Mesothelial cell of epicardium (in vitro differentiated cells): Measurements from ENCODE around the gene JPH2. TPM values are rescaled to one million over a fixed set of nuclear protein-coding genes. Genes with fewer than 3 reads are reported as not detected.

ENCODE experiments used
- DNase-seq, 2 experiments: peaks; one replicate each; pipeline ENCODE4 v3.0.0; 2021; ENCODE audit warnings: low spot score in 2 of 2; ENCODE audit not compliant: unreplicated experiment in 2 of 2
- H3K27ac Mint-ChIP-seq: 2 replicates; pipeline ENCODE4 v1.8.0; 2021; ENCODE audit warnings: mixed read lengths
- H3K27me3 Mint-ChIP-seq: 2 replicates; pipeline ENCODE4 v1.8.0; 2021; ENCODE audit warnings: low read depth, mixed read lengths
- H3K36me3 Mint-ChIP-seq: 2 replicates; pipeline ENCODE4 v1.8.0; 2021; ENCODE audit warnings: mixed read lengths
- H3K4me1 Mint-ChIP-seq: 2 replicates; pipeline ENCODE4 v1.8.0; 2021; ENCODE audit warnings: mixed read lengths
- H3K4me3 Mint-ChIP-seq: 2 replicates; pipeline ENCODE4 v1.8.0; 2021; ENCODE audit warnings: mild to moderate bottlenecking, moderate library complexity, mixed read lengths
- H3K9me3 Mint-ChIP-seq: 2 replicates; pipeline ENCODE4 v1.8.0; 2021; ENCODE audit warnings: mixed read lengths
- total RNA-seq: library from RNA; stranded (reverse); gene quantifications from 3 replicates; pipeline ENCODE4 v1.2.1, GENCODE V29; 2021
- TF ChIP-seq, protein P1 (sequence below): fragments of 200-600 bp; sonication (generic); IDR thresholded peaks from one replicate; pipeline ENCODE4 v1.5.0; 2021; ENCODE audit warnings: antibody characterized with exemption; ENCODE audit not compliant: unreplicated experiment

The JPH2 gene
- total RNA-seq, 1 donor from 2014 or later = 3.5 TPM

DNA sequence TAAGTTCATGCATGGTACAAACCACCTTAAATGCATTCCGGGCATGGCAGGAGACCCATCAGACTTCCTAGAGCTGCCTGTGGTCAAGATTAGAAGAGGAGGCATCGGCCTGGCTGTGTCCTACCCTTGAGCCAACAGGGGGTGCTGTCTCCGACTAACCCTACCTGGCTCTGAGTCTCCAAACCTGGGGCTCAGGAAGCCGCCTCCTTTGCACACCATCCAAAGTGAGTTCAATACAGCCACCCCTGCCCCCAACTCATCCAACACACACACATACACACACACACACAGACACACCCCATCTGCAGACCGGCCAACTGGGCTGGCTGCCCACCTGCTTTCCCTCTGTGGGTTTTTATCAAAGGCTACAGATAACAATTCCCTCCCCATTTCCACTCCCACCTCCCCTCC is 77.0 kb downstream of the JPH2 start:
- Mint-ChIP-seq H3K27me3 (peaks cover 17% of the 10 kb centered on the region), H3K4me3 (no peak overlapping the region), H3K36me3 (no peaks in the 10 kb centered on the region), H3K9me3 (peaks cover 12% of the 10 kb centered on the region), H3K27ac (no peak overlapping the region), H3K4me1 (peaks cover 16% of the 10 kb centered on the region)
- TF ChIP-seq, protein P1, sequence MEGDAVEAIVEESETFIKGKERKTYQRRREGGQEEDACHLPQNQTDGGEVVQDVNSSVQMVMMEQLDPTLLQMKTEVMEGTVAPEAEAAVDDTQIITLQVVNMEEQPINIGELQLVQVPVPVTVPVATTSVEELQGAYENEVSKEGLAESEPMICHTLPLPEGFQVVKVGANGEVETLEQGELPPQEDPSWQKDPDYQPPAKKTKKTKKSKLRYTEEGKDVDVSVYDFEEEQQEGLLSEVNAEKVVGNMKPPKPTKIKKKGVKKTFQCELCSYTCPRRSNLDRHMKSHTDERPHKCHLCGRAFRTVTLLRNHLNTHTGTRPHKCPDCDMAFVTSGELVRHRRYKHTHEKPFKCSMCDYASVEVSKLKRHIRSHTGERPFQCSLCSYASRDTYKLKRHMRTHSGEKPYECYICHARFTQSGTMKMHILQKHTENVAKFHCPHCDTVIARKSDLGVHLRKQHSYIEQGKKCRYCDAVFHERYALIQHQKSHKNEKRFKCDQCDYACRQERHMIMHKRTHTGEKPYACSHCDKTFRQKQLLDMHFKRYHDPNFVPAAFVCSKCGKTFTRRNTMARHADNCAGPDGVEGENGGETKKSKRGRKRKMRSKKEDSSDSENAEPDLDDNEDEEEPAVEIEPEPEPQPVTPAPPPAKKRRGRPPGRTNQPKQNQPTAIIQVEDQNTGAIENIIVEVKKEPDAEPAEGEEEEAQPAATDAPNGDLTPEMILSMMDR = peak; percentile 17
- DNase-seq = no peak

DNA sequence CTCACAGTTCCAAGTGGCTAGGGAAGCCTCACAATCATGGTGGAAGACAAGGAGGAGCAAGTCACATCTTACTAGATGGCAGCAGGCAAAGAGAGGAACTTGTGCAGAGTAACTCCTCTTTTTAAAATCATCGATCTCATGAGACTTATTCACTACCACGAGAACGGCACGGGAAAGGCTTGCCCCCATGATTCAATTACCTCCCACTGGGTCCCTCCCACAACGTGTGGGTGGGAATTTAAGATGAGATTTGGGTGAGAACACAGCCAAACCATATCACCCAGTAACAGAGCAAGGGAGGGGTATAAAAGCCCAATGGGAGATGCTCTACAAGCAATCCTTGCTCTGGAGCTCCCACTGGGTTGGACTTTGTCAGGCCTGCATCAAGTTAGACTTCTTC is 80.4 kb downstream of the JPH2 start:
- peaks cover 24% of the 10 kb centered on the region for H3K9me3 Mint-ChIP-seq
- H3K4me1 Mint-ChIP-seq = peaks cover 14% of the 10 kb centered on the region
- H3K27me3 Mint-ChIP-seq = peaks cover 41% of the 10 kb centered on the region
- TF ChIP-seq, protein P1 = no peak
- H3K4me3 Mint-ChIP-seq = no peak overlapping the region
- no peaks in the 10 kb centered on the region for H3K36me3 Mint-ChIP-seq
- no peak for DNase-seq
- no peak overlapping the region for H3K27ac Mint-ChIP-seq

DNA sequence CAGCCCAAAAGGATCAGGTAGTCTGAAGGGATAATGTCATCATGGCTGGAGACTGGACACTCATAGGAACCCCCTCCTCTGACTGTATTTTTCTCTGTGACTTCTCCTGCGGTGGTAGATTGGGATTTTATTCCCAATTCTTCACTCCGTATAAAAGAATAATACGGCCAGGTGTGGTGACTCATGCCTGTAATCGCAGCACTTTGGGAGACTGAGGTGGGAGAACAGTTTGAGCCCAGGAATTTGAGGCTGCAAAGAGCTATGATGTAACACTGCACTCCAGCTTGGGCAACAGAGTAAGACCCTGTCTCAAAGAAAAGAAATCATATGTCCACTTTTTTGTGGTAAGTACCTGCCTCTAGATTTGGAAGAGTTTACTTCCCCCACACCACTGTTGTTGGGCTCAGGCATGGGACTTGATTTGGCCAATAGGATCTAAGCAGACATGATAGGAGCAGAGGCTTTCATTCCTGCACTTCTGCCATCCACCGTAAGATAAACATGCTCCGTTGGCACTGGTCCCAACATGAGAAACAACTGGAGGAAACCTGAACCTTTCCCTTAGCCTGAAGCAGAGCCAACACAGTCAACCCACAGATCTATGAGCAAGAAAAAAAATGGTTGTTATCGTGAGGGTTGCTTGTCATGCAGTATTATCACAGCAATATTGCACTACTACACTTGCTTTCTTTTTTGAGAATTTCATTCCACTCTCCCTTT is 82.0 kb downstream of the JPH2 start:
- H3K27me3 Mint-ChIP-seq = peaks cover 50% of the 10 kb centered on the region
- DNase-seq = no peak
- H3K36me3 Mint-ChIP-seq = no peaks in the 10 kb centered on the region
- H3K4me1 Mint-ChIP-seq = peaks cover 10% of the 10 kb centered on the region
- TF ChIP-seq, protein P1 = no peak
- no peak overlapping the region for H3K27ac Mint-ChIP-seq
- H3K9me3 Mint-ChIP-seq = peaks cover 24% of the 10 kb centered on the region
- no peak overlapping the region for H3K4me3 Mint-ChIP-seq

DNA sequence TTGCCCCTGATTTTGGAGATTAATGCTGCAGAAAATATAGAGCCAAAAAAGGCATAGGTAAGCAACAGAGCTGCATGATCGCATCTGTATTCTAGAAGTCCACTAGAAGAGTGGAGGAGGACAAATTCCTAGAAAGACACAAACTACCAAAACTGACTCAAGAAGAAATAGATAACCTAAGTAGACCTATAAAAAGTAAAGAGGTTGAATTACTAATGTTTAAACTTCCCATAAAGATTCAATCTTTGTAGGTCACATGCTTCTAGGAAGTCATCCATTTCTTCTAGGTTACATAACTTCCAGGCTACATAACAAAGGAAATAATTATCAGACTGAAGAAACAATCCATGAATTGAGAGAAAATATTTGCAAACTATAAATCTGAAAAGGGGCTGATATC is 84.4 kb downstream of the JPH2 start:
- H3K9me3 Mint-ChIP-seq = peaks cover 17% of the 10 kb centered on the region
- H3K27me3 Mint-ChIP-seq = peaks cover 49% of the 10 kb centered on the region
- TF ChIP-seq, protein P1 = no peak
- no peaks in the 10 kb centered on the region for H3K36me3 Mint-ChIP-seq
- no peak for DNase-seq
- H3K4me1 Mint-ChIP-seq = peaks cover 12% of the 10 kb centered on the region
- no peak overlapping the region for H3K27ac Mint-ChIP-seq
- H3K4me3 Mint-ChIP-seq = no peak overlapping the region

GRCh38 chr20:44099832-44100231 is 87.2 kb downstream of the JPH2 start:
- Mint-ChIP-seq H3K4me3 (no peak overlapping the region), H3K36me3 (no peaks in the 10 kb centered on the region), H3K27ac (no peak overlapping the region), H3K4me1 (peaks cover 4% of the 10 kb centered on the region), H3K9me3 (peaks cover 12% of the 10 kb centered on the region), H3K27me3 (peaks cover 31% of the 10 kb centered on the region)
- TF ChIP-seq, protein P1 = no peak
- DNase-seq = no peak
